Measurements from ENCODE around the gene MRPS18A.
"Not testable (repeated sequence)": the region's sequence is repeated elsewhere in the genome, so short reads cannot be mapped to it uniquely, and the experiment has no call there.

The MRPS18A gene

DNA sequence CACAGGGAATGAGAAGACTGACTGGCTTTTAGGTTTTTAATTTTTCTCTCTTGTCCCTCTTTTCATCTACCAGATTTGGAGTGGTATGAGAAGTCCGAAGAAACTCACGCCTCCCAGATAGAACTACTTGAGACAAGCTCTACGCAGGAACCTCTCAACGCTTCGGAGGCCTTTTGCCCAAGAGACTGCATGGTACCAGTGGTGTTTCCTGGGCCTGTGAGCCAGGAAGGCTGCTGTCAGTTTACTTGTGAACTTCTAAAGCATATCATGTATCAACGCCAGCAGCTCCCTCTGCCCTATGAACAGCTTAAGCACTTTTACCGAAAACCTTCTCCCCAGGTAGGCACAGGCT, 51.3 kb downstream of the MRPS18A start:
- Histone ChIP-seq H3K27ac (peak overlapping the region; percentile 87), H3K36me3 (ENCODE audit: control insufficient read depth, insufficient read depth, low read length) (no peaks in the 10 kb centered on the region), H3K9ac (no peak overlapping the region), H3K4me1 (peaks cover 14% of the 10 kb centered on the region), H3K27me3 (ENCODE audit: control insufficient read depth, insufficient read depth, low read length) (no peaks in the 10 kb centered on the region), H3K4me2 (ENCODE audit: low read length) (peak overlapping the region; percentile 71), H3K4me3 (ENCODE audit: low read depth, low read length) (peak overlapping the region; percentile 87), H2AFZ (peak overlapping the region; percentile 90), H3K79me2 (peaks cover 18% of the 10 kb centered on the region), H3K9me3 (ENCODE audit: control insufficient read depth, low read length) (no peaks in the 10 kb centered on the region)
- TF ChIP-seq, protein P1, sequence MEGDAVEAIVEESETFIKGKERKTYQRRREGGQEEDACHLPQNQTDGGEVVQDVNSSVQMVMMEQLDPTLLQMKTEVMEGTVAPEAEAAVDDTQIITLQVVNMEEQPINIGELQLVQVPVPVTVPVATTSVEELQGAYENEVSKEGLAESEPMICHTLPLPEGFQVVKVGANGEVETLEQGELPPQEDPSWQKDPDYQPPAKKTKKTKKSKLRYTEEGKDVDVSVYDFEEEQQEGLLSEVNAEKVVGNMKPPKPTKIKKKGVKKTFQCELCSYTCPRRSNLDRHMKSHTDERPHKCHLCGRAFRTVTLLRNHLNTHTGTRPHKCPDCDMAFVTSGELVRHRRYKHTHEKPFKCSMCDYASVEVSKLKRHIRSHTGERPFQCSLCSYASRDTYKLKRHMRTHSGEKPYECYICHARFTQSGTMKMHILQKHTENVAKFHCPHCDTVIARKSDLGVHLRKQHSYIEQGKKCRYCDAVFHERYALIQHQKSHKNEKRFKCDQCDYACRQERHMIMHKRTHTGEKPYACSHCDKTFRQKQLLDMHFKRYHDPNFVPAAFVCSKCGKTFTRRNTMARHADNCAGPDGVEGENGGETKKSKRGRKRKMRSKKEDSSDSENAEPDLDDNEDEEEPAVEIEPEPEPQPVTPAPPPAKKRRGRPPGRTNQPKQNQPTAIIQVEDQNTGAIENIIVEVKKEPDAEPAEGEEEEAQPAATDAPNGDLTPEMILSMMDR (IDR thresholded peaks at IDR 0.05) = no peak

GRCh38 chr6:43635387-43636307, 51.9 kb downstream of the MRPS18A start, which contains the start of gene MAD2L1BP:
MAD2L1BP (plus strand) TSS chr6:43635840; CDS start chr6:43635876, 36 bp downstream.
- Histone ChIP-seq H3K27ac (peak within 1 kb of the TSS; percentile 87), H3K4me3 (ENCODE audit: low read depth, low read length) (peak within 1 kb of the TSS; percentile 87), H3K4me2 (ENCODE audit: low read length) (peak within 1 kb of the TSS; percentile 71), H2AFZ (peak within 1 kb of the TSS; percentile 90), H3K4me1 (peaks cover 14% of the 10 kb centered on the region), H3K9me3 (ENCODE audit: control insufficient read depth, low read length) (no peaks in the 10 kb centered on the region), H3K79me2 (peaks cover 18% of the 10 kb centered on the region), H3K36me3 (ENCODE audit: control insufficient read depth, insufficient read depth, low read length) (no peaks in the 10 kb centered on the region), H3K9ac (peak within 1 kb of the TSS; percentile 70), H3K27me3 (ENCODE audit: control insufficient read depth, insufficient read depth, low read length) (no peaks in the 10 kb centered on the region)
- TF ChIP-seq, protein P1 (IDR thresholded peaks at IDR 0.05) = no peak

- H3K9me3 ChIP-seq (ENCODE audit: control insufficient read depth, low read length) = no peaks in the 10 kb centered on the region
- no peaks in the 10 kb centered on the region for H3K27me3 ChIP-seq (ENCODE audit: control insufficient read depth, insufficient read depth, low read length)
- H3K27ac ChIP-seq = peak overlapping the region; percentile 87
- peaks cover 18% of the 10 kb centered on the region for H3K79me2 ChIP-seq
- H3K4me2 ChIP-seq (ENCODE audit: low read length) = peak overlapping the region; percentile 71
- H2AFZ ChIP-seq = peak overlapping the region; percentile 90
- TF ChIP-seq, protein P1 (IDR thresholded peaks at IDR 0.05) = no peak
- H3K9ac ChIP-seq = no peak overlapping the region
- H3K4me3 ChIP-seq (ENCODE audit: low read depth, low read length) = no peak overlapping the region
- H3K36me3 ChIP-seq (ENCODE audit: control insufficient read depth, insufficient read depth, low read length) = no peaks in the 10 kb centered on the region
- H3K4me1 ChIP-seq = peaks cover 17% of the 10 kb centered on the region
Measured at GRCh38 chr6:43634702-43635303, 52.8 kb downstream of the MRPS18A start.

DNA sequence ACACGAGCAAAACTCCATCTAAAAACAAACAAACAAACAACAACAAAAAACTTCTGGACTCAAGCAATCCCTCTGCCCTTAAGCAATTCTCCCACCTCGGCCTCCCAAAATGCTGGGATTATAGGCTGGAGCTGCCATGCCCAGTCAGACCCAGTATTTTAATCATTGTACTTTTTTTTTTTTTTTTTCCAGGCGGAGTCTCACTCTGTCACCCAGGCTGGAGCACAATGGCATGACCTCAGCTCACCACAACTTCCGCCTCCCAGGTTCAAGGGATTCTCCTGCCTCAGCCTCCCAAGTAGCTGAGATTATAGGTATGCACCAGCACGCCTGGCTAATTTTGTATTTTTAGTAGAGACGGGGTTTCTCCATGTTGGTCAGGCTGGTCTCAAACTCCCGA, 54.6 kb downstream of the MRPS18A start:
- not testable (repeated sequence) for H3K36me3 ChIP-seq (ENCODE audit: control insufficient read depth, insufficient read depth, low read length); H3K9ac ChIP-seq; H3K9me3 ChIP-seq (ENCODE audit: control insufficient read depth, low read length); H3K27ac ChIP-seq; H3K27me3 ChIP-seq (ENCODE audit: control insufficient read depth, insufficient read depth, low read length); H2AFZ ChIP-seq; H3K4me3 ChIP-seq (ENCODE audit: low read depth, low read length); H3K4me2 ChIP-seq (ENCODE audit: low read length)
- peaks cover 18% of the 10 kb centered on the region for H3K79me2 ChIP-seq
- peaks cover 17% of the 10 kb centered on the region for H3K4me1 ChIP-seq

DNA sequence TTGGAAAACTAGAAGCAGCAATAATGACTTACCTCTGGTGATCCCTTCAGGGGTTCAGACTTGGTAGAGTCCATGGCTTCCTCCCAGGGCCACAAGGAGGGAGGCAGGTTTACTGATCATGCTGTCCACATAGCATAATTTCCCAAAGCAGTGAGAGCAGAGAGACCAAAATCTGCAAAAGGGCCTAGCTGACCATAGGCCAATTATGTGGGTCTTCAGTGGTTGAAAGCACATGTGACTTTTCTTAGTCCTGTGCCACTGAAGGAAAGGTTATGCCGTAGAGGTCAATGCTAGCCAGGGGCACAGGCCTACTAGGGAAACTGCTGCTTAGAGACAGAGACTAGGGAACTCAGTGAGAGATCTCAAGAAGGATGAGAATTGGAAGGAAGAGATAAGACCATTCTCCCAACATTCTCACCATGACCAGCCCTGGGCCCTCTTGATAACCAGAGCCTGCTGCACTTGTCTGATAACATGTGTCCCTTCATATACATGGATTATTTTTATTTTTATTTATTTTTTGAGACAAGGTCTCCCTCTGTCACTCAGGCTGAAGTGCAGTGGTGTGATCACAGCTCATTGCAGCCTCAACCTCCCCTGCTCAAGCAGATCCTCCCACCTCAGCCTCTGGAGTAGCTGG, 56.5 kb downstream of the MRPS18A start:
- Histone ChIP-seq H3K36me3 (ENCODE audit: control insufficient read depth, insufficient read depth, low read length) (no peaks in the 10 kb centered on the region), H3K9me3 (ENCODE audit: control insufficient read depth, low read length) (no peaks in the 10 kb centered on the region), H3K79me2 (peaks cover 6% of the 10 kb centered on the region), H3K4me1 (peaks cover 22% of the 10 kb centered on the region), H2AFZ (no peak overlapping the region), H3K27ac (peak overlapping the region; percentile 37), H3K4me3 (ENCODE audit: low read depth, low read length) (no peak overlapping the region), H3K9ac (no peak overlapping the region), H3K27me3 (ENCODE audit: control insufficient read depth, insufficient read depth, low read length) (no peaks in the 10 kb centered on the region), H3K4me2 (ENCODE audit: low read length) (no peak overlapping the region)
- TF ChIP-seq, protein P1 (IDR thresholded peaks at IDR 0.05) = no peak
